ENCODE results near the gene ABLIM2.

Gene ABLIM2

GRCh38 chr4:7979652-7979968, 179.0 kb downstream of the ABLIM2 start:
- DNase-seq (ENCODE audit: low read depth), result no peak
- no peak overlapping the region for H3K4me3 ChIP-seq (ENCODE audit: low read length)
- H3K9me3 ChIP-seq (ENCODE audit: control insufficient read depth, low read length), result no peaks in the 10 kb centered on the region
- H3K27me3 ChIP-seq (replicated peaks; ENCODE audit: control insufficient read depth, insufficient read depth, low read length), result no peaks in the 10 kb centered on the region
- H3K4me1 ChIP-seq (ENCODE audit: control insufficient read depth, insufficient read depth, low read length), result peaks cover 9% of the 10 kb centered on the region
- H3K36me3 ChIP-seq (ENCODE audit: control insufficient read depth, insufficient read depth, low read length, severe bottlenecking), result no peaks in the 10 kb centered on the region
- no peak overlapping the region for H3K9ac ChIP-seq (ENCODE audit: low read length)

DNA sequence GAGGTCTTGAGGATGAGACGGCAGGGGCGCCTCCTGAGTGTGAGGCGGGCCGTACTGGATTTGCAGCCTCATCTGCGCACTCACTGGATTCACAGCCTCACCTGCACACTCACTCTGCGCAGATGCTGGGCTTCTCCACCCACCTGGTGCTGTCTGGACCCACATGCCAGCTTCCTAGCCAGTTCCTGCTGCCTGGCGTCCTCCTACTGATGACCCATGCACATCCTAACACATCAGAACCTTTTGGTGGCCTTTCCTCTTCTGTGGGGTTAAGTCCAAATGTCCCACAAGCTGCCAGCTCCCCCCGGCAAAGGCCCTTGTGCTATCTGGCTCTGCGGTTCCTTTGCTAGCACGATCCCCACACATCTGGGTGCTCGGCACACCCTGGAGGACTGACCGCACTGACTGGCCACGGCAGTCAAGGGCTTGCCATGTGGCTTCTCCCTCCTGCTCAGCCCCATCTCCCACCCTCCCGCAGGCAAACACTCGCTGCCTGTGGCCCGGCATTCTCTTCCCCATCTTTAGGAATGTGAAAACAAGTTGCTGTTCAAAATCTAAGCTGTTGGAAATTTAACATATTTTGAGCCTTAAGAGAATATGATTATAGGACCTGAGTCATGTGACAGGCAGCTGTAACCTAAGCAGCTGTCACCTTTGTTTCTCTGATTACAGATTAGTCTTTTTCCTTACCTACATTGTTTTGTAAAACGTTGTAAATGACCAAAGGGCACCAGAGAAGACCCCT, 179.5 kb downstream of the ABLIM2 start:
- no peak for DNase-seq (ENCODE audit: low read depth)
- Histone ChIP-seq H3K4me1 (ENCODE audit: control insufficient read depth, insufficient read depth, low read length) (peaks cover 9% of the 10 kb centered on the region), H3K27me3 (replicated peaks; ENCODE audit: control insufficient read depth, insufficient read depth, low read length) (no peaks in the 10 kb centered on the region), H3K9me3 (ENCODE audit: control insufficient read depth, low read length) (no peaks in the 10 kb centered on the region), H3K9ac (ENCODE audit: low read length) (no peak overlapping the region), H3K4me3 (ENCODE audit: low read length) (no peak overlapping the region), H3K36me3 (ENCODE audit: control insufficient read depth, insufficient read depth, low read length, severe bottlenecking) (no peaks in the 10 kb centered on the region)

DNA sequence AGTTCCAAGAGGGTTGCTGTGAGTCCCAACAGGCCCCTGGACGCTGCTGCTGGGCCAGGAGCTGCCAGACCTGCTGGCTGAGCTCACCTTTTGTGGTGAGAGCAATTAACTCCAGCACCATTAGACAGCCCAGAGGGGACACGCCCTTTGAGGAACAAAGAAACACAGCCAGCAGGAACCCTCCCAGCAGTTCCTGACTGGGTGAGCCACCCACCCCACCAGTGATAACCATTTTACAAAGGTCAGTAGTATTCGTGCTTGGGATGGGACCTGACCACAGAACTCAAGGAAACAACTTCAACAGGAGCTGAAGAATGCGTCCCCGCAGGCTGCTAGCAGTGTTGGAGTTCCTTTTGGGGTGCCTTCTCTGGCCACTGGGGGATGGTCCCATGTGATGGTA, 180.1 kb downstream of the ABLIM2 start:
- peaks cover 14% of the 10 kb centered on the region for H3K4me1 ChIP-seq (ENCODE audit: control insufficient read depth, insufficient read depth, low read length)
- DNase-seq (ENCODE audit: low read depth), result no peak
- H3K36me3 ChIP-seq (ENCODE audit: control insufficient read depth, insufficient read depth, low read length, severe bottlenecking), result no peaks in the 10 kb centered on the region
- H3K4me3 ChIP-seq (ENCODE audit: low read length), result no peak overlapping the region
- H3K9ac ChIP-seq (ENCODE audit: low read length), result no peak overlapping the region
- H3K27me3 ChIP-seq (replicated peaks; ENCODE audit: control insufficient read depth, insufficient read depth, low read length), result no peaks in the 10 kb centered on the region
- H3K9me3 ChIP-seq (ENCODE audit: control insufficient read depth, low read length), result no peaks in the 10 kb centered on the region

DNA sequence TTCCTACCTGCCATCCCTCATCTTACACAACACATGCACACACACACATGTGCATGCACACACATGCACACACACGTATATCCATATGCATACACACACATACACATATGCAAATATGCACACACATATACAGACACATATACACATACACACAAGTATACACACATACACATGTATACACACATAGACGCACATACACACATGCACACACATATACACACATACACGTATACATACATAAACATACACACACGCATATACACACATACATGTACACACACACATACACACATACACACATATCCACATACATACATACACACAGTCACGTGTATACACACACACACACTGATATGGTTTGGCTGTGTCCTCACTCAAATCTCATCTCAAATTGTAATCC, 182.0 kb downstream of the ABLIM2 start:
- Histone ChIP-seq H3K36me3 (ENCODE audit: control insufficient read depth, insufficient read depth, low read length, severe bottlenecking) (no peaks in the 10 kb centered on the region), H3K9ac (ENCODE audit: low read length) (no peak overlapping the region), H3K4me1 (ENCODE audit: control insufficient read depth, insufficient read depth, low read length) (peaks cover 17% of the 10 kb centered on the region), H3K9me3 (ENCODE audit: control insufficient read depth, low read length) (no peaks in the 10 kb centered on the region), H3K4me3 (ENCODE audit: low read length) (no peak overlapping the region), H3K27me3 (replicated peaks; ENCODE audit: control insufficient read depth, insufficient read depth, low read length) (no peaks in the 10 kb centered on the region)
- no peak for DNase-seq (ENCODE audit: low read depth)

DNA sequence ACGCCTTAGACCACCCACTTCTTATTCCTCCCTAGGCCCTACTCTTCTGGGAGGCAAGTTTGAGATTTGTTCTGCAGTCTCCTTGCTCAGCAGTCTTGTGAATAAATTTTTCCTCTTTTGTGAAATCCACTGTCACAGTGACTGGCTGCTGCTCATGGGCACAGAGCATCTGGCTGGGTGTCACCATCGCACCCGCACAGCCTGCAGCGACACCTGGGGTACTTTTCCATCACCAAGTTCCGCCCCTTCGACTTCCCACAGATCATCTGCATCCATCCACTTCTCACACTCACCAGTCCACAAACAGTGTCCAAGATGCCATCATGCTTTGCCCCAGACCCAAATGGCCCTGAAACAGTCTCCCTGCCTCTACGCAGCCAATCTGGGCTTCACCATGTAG, 182.6 kb downstream of the ABLIM2 start:
- Histone ChIP-seq H3K27me3 (replicated peaks; ENCODE audit: control insufficient read depth, insufficient read depth, low read length) (no peaks in the 10 kb centered on the region), H3K4me1 (ENCODE audit: control insufficient read depth, insufficient read depth, low read length) (peaks cover 17% of the 10 kb centered on the region), H3K9me3 (ENCODE audit: control insufficient read depth, low read length) (no peaks in the 10 kb centered on the region), H3K9ac (ENCODE audit: low read length) (no peak overlapping the region), H3K4me3 (ENCODE audit: low read length) (no peak overlapping the region), H3K36me3 (ENCODE audit: control insufficient read depth, insufficient read depth, low read length, severe bottlenecking) (no peaks in the 10 kb centered on the region)
- DNase-seq (ENCODE audit: low read depth), result no peak

DNA sequence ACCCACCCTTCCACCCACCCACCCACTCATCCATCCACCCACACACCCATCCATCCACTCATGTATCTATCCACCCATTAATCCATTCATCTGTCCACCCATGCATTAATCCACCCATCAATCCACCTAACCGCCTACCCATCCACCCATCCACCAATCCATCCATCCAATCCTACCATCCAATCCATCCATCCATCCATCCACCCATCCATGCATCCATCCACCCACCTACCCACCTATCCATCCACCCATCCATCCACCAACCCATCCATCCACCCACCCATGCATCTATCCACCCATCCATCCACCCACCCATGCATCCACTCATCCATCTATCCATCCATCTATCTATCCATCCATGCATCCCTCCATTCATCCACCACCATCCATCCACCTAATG, 184.2 kb downstream of the ABLIM2 start:
- Histone ChIP-seq H3K9ac (ENCODE audit: low read length) (no peak overlapping the region), H3K9me3 (ENCODE audit: control insufficient read depth, low read length) (no peaks in the 10 kb centered on the region), H3K27me3 (replicated peaks; ENCODE audit: control insufficient read depth, insufficient read depth, low read length) (no peaks in the 10 kb centered on the region), H3K36me3 (ENCODE audit: control insufficient read depth, insufficient read depth, low read length, severe bottlenecking) (no peaks in the 10 kb centered on the region), H3K4me3 (ENCODE audit: low read length) (no peak overlapping the region), H3K4me1 (ENCODE audit: control insufficient read depth, insufficient read depth, low read length) (peaks cover 31% of the 10 kb centered on the region)
- DNase-seq (ENCODE audit: low read depth), result no peak

- no peaks in the 10 kb centered on the region for H3K9me3 ChIP-seq (ENCODE audit: control insufficient read depth, low read length)
- H3K36me3 ChIP-seq (ENCODE audit: control insufficient read depth, insufficient read depth, low read length, severe bottlenecking), result no peaks in the 10 kb centered on the region
- H3K4me3 ChIP-seq (ENCODE audit: low read length), result no peak overlapping the region
- peak overlapping the region; percentile 3 for H3K9ac ChIP-seq (ENCODE audit: low read length)
- no peaks in the 10 kb centered on the region for H3K27me3 ChIP-seq (replicated peaks; ENCODE audit: control insufficient read depth, insufficient read depth, low read length)
- DNase-seq (ENCODE audit: low read depth), result peak; percentile 43
- peaks cover 31% of the 10 kb centered on the region for H3K4me1 ChIP-seq (ENCODE audit: control insufficient read depth, insufficient read depth, low read length)
Observed at GRCh38 chr4:7973545-7973981, 185.1 kb downstream of the ABLIM2 start.

- no peak overlapping the region for H3K9ac ChIP-seq (ENCODE audit: low read length)
- no peak for DNase-seq (ENCODE audit: low read depth)
- H3K9me3 ChIP-seq (ENCODE audit: control insufficient read depth, low read length), result no peaks in the 10 kb centered on the region
- H3K36me3 ChIP-seq (ENCODE audit: control insufficient read depth, insufficient read depth, low read length, severe bottlenecking), result no peaks in the 10 kb centered on the region
- no peak overlapping the region for H3K4me3 ChIP-seq (ENCODE audit: low read length)
- H3K27me3 ChIP-seq (replicated peaks; ENCODE audit: control insufficient read depth, insufficient read depth, low read length), result no peaks in the 10 kb centered on the region
- peaks cover 31% of the 10 kb centered on the region for H3K4me1 ChIP-seq (ENCODE audit: control insufficient read depth, insufficient read depth, low read length)
Observed at GRCh38 chr4:7971881-7972500, 186.6 kb downstream of the ABLIM2 start.

- Histone ChIP-seq H3K4me3 (ENCODE audit: low read length) (no peak overlapping the region), H3K27me3 (replicated peaks; ENCODE audit: control insufficient read depth, insufficient read depth, low read length) (no peaks in the 10 kb centered on the region), H3K9ac (ENCODE audit: low read length) (no peak overlapping the region), H3K4me1 (ENCODE audit: control insufficient read depth, insufficient read depth, low read length) (peaks cover 31% of the 10 kb centered on the region), H3K9me3 (ENCODE audit: control insufficient read depth, low read length) (no peaks in the 10 kb centered on the region), H3K36me3 (ENCODE audit: control insufficient read depth, insufficient read depth, low read length, severe bottlenecking) (no peaks in the 10 kb centered on the region)
- DNase-seq (ENCODE audit: low read depth), result no peak
Observed at GRCh38 chr4:7971159-7971631, 187.4 kb downstream of the ABLIM2 start.

DNA sequence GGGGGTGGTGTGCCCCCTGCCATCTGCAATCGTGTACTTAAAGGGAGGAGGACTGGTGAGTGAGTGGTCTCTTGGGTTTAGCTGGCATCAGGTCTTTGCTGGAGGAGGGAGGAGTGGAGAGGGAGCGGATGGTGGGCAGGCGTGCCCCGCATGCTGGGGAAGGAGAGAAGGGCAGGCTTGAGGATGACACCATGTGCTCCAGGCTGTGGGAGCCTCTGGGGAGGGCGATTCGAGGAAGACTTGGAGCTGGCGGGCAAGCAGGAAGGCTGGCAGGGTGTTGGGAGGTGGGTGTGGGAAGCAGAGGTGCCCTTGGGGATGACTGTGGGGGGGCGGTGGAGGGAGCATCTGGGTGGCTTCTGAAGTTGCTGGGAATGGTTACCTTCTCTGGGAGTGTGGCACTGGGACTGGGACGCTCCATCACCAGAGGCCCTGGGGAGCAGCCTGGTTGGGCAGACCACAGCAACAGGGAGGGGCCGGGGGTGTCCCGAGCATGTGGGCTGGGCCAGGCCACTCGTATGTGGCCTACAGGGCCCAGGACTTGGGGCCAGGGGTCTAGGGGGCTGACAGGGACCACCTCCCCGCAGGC, 188.2 kb downstream of the ABLIM2 start:
- Histone ChIP-seq H3K4me1 (ENCODE audit: control insufficient read depth, insufficient read depth, low read length) (peaks cover 31% of the 10 kb centered on the region), H3K27me3 (replicated peaks; ENCODE audit: control insufficient read depth, insufficient read depth, low read length) (no peaks in the 10 kb centered on the region), H3K9ac (ENCODE audit: low read length) (peak overlapping the region; percentile 64), H3K9me3 (ENCODE audit: control insufficient read depth, low read length) (no peaks in the 10 kb centered on the region), H3K4me3 (ENCODE audit: low read length) (peak overlapping the region; percentile 5), H3K36me3 (ENCODE audit: control insufficient read depth, insufficient read depth, low read length, severe bottlenecking) (no peaks in the 10 kb centered on the region)
- no peak for DNase-seq (ENCODE audit: low read depth)

GRCh38 chr4:7968262-7968896, 190.2 kb downstream of the ABLIM2 start:
- H3K36me3 ChIP-seq (ENCODE audit: control insufficient read depth, insufficient read depth, low read length, severe bottlenecking), result no peaks in the 10 kb centered on the region
- no peaks in the 10 kb centered on the region for H3K9me3 ChIP-seq (ENCODE audit: control insufficient read depth, low read length)
- no peak overlapping the region for H3K4me3 ChIP-seq (ENCODE audit: low read length)
- no peak for DNase-seq (ENCODE audit: low read depth)
- H3K4me1 ChIP-seq (ENCODE audit: control insufficient read depth, insufficient read depth, low read length), result peaks cover 33% of the 10 kb centered on the region
- H3K9ac ChIP-seq (ENCODE audit: low read length), result no peak overlapping the region
- no peaks in the 10 kb centered on the region for H3K27me3 ChIP-seq (replicated peaks; ENCODE audit: control insufficient read depth, insufficient read depth, low read length)

Data from adipocyte (in vitro differentiated cells).